ENCODE data around the gene ELP2.

- TF ChIP-seq POLR2AphosphoS5 (IDR thresholded peaks at IDR 0.05) (no peak), CTCF (IDR thresholded peaks at IDR 0.05) (no peak)
Observed at GRCh38 chr18:36187826-36188721, 58.4 kb downstream of the ELP2 start.
